ENCODE results near the gene UGGT2.

GRCh38 chr13:95756072-95756471 is 297.1 kb downstream of the UGGT2 start:
- TF ChIP-seq CTCF (conservative IDR thresholded peaks at IDR 0.05; ENCODE audit: low read length) (no peak), EZH2phosphoT487 (IDR thresholded peaks at IDR 0.05; ENCODE audit: borderline replicate concordance, low read depth, low read length) (no peak)

Measured in OCI-LY7 (cell line).